Stimulated activated CD8-positive, alpha-beta memory T cell treated with anti-CD3 and anti-CD28 coated beads, Interleukin-2, amount 100 ng/mL, for 48 hours (primary cell): Measurements from ENCODE around the gene LPIN2.
"Not testable (repeated sequence)": the region's sequence is repeated elsewhere in the genome, so short reads cannot be mapped to it uniquely, and the experiment has no call there.

Experiments used
- DNase-seq, 2 donors: peaks; one replicate each; pipeline ENCODE4 v3.0.0-alpha.2; 2020; ENCODE audit warnings: low read depth in 2 of 2

LPIN2 gene

GRCh38 chr18:3013024-3013804, at the start of gene LPIN2:
Gene LPIN2, minus strand, starts transcription at chr18:3013144. Its CDS starts 52,304 bp downstream, at chr18:2960840.
- DNase-seq, result peak; percentile 93 to 94

- DNase-seq, result peak; percentile 27 to 31
These were observed 48.8 kb upstream of the LPIN2 start for GRCh38 chr18:3061581-3062312.

- DNase-seq, result peak in 1 of 2 donors; percentile 33
These were observed 48.0 kb upstream of the LPIN2 start for GRCh38 chr18:3060667-3061580.

GRCh38 chr18:3059272-3059671, 46.3 kb upstream of the LPIN2 start:
- DNase-seq, result no peak

- DNase-seq, result no peak
These were observed 45.6 kb upstream of the LPIN2 start for GRCh38 chr18:3058328-3059191.

GRCh38 chr18:3057526-3057925, 44.6 kb upstream of the LPIN2 start:
- no peak for DNase-seq

GRCh38 chr18:3056311-3056710, 43.4 kb upstream of the LPIN2 start:
- no peak for DNase-seq

GRCh38 chr18:3055816-3056215, 42.9 kb upstream of the LPIN2 start:
- no peak for DNase-seq

GRCh38 chr18:3055186-3055728, 42.3 kb upstream of the LPIN2 start:
- no peak for DNase-seq

GRCh38 chr18:3054780-3055179, 41.8 kb upstream of the LPIN2 start:
- no peak for DNase-seq

- DNase-seq, result no peak
These were observed 41.3 kb upstream of the LPIN2 start for GRCh38 chr18:3054214-3054613.

GRCh38 chr18:3053081-3053480, 40.1 kb upstream of the LPIN2 start:
- no peak for DNase-seq

- DNase-seq, result no peak
These were observed 39.4 kb upstream of the LPIN2 start for GRCh38 chr18:3052411-3052758.

- DNase-seq, result no peak
These were observed 38.9 kb upstream of the LPIN2 start for GRCh38 chr18:3051718-3052410.

GRCh38 chr18:3049897-3050454, 37.0 kb upstream of the LPIN2 start:
- DNase-seq, result not testable (repeated sequence)

GRCh38 chr18:3048820-3049349, 35.9 kb upstream of the LPIN2 start:
- DNase-seq, result no peak

- no peak for DNase-seq
These were observed 35.2 kb upstream of the LPIN2 start for GRCh38 chr18:3048121-3048520.

- no peak for DNase-seq
These were observed 33.4 kb upstream of the LPIN2 start for GRCh38 chr18:3046216-3046808.
